ENCODE data around the gene USP25. TPM values are rescaled to one million over a fixed set of nuclear protein-coding genes. Genes with fewer than 3 reads are reported as not detected.

Gene USP25
- polyA plus RNA-seq, 1 donor (not counting 4 experiments of a cell fraction or from before 2014, with no cell fraction given) = 17.8 TPM

DNA sequence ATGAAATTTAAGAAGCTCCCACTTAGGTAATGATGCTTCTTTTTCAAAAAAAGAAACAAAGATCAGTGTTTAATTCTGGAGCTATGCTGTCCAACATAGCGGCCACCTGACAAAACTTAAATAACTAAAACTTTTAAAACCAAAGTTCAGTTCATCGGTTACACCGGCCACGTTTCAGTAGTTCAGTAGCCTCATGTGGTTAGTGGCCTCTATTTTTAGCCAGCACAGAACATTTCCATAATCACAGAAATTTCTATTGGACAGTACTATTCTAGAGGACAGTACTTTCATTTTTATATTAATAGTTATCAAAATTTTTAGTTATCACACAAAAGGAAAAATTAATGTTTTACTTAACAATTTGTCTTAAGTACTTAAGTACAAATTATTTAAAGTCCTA is 141.0 kb downstream of the USP25 start:
- Histone ChIP-seq H3K4me2 (ENCODE audit: control insufficient read depth, extremely low read depth, insufficient read depth, low read depth, low read length) (no peak overlapping the region), H3K9me3 (ENCODE audit: control insufficient read depth, low read depth, low read length) (no peaks in the 10 kb centered on the region)

GRCh38 chr21:15872236-15872635 is 142.5 kb downstream of the USP25 start:
- no peaks in the 10 kb centered on the region for H4K20me1 ChIP-seq (ENCODE audit: control insufficient read depth, extremely low read depth, insufficient read depth, low read length)
- FAIRE-seq = no peak
- H3K4me3 ChIP-seq (ENCODE audit: control insufficient read depth in 2 of 3, extremely low read depth in 1 of 3, insufficient read depth in 2 of 3, low read depth in 1 of 3, low read length in 3 of 3) = no peak overlapping the region
- H3K9me1 ChIP-seq (ENCODE audit: control insufficient read depth, extremely low read depth, insufficient read depth, low read length) = no peaks in the 10 kb centered on the region
- H3K4me2 ChIP-seq (ENCODE audit: control insufficient read depth, extremely low read depth, insufficient read depth, low read depth, low read length) = no peak overlapping the region
- H2AFZ ChIP-seq (ENCODE audit: control insufficient read depth, low read length) = no peak overlapping the region
- H3K36me3 ChIP-seq (ENCODE audit: control insufficient read depth in 2 of 2, extremely low read depth in 1 of 2, insufficient read depth in 2 of 2, low read length in 2 of 2) = peaks cover 4 to 8% of the 10 kb centered on the region in 2 experiments
- H3K79me2 ChIP-seq (ENCODE audit: control insufficient read depth, insufficient read depth, low read length) = no peaks in the 10 kb centered on the region
- H3K9me3 ChIP-seq (ENCODE audit: control insufficient read depth, low read depth, low read length) = no peaks in the 10 kb centered on the region
- TF ChIP-seq CTCF (optimal IDR thresholded peaks at IDR 0.05 in 1 of 3, IDR thresholded peaks at IDR 0.05 in 1 of 3, conservative IDR thresholded peaks at IDR 0.05 in 1 of 3; ENCODE audit: extremely low read depth in 1 of 3, insufficient read depth in 2 of 3, low read length in 3 of 3) = no peak
- no peak for TF ChIP-seq EZH2 (IDR thresholded peaks at IDR 0.05; ENCODE audit: low read length)
- no peaks in the 10 kb centered on the region for H3K27me3 ChIP-seq (ENCODE audit: control insufficient read depth, extremely low read depth, insufficient read depth, low read length)
- DNase-seq (ENCODE audit: low read depth, low spot score) = no peak
- no peaks in the 10 kb centered on the region for H3K4me1 ChIP-seq (ENCODE audit: control insufficient read depth, extremely low read depth, insufficient read depth, low read length)
- H3K9ac ChIP-seq (ENCODE audit: control insufficient read depth, extremely low read depth, insufficient read depth, low read length) = no peak overlapping the region
- no peak overlapping the region for H3K27ac ChIP-seq (ENCODE audit: control insufficient read depth, insufficient read depth, low read length)
- dilution Hi-C loops (cut with MboI; ENCODE audit: extremely low pct_ligation_motif_present, low sequenced_read_pairs) = no loop called here

More for the DNA sequence above, 141.0 kb downstream of the USP25 start:
- Histone ChIP-seq H3K4me1 (ENCODE audit: control insufficient read depth, extremely low read depth, insufficient read depth, low read length) (no peaks in the 10 kb centered on the region), H3K4me3 (ENCODE audit: control insufficient read depth in 2 of 3, extremely low read depth in 1 of 3, insufficient read depth in 2 of 3, low read depth in 1 of 3, low read length in 3 of 3) (no peak overlapping the region), H3K36me3 (ENCODE audit: control insufficient read depth in 2 of 2, extremely low read depth in 1 of 2, insufficient read depth in 2 of 2, low read length in 2 of 2) (peaks cover 4 to 8% of the 10 kb centered on the region in 2 experiments), H3K9ac (ENCODE audit: control insufficient read depth, extremely low read depth, insufficient read depth, low read length) (no peak overlapping the region), H3K27me3 (ENCODE audit: control insufficient read depth, extremely low read depth, insufficient read depth, low read length) (no peaks in the 10 kb centered on the region), H3K27ac (ENCODE audit: control insufficient read depth, insufficient read depth, low read length) (no peak overlapping the region), H3K9me1 (ENCODE audit: control insufficient read depth, extremely low read depth, insufficient read depth, low read length) (no peaks in the 10 kb centered on the region), H4K20me1 (ENCODE audit: control insufficient read depth, extremely low read depth, insufficient read depth, low read length) (no peaks in the 10 kb centered on the region), H2AFZ (ENCODE audit: control insufficient read depth, low read length) (no peak overlapping the region), H3K79me2 (ENCODE audit: control insufficient read depth, insufficient read depth, low read length) (no peaks in the 10 kb centered on the region)
- dilution Hi-C loops (cut with MboI; ENCODE audit: extremely low pct_ligation_motif_present, low sequenced_read_pairs) = no loop called here
- FAIRE-seq (no peak), DNase-seq (ENCODE audit: low read depth, low spot score) (no peak)
- TF ChIP-seq EZH2 (IDR thresholded peaks at IDR 0.05; ENCODE audit: low read length) (no peak), CTCF (optimal IDR thresholded peaks at IDR 0.05 in 1 of 3, IDR thresholded peaks at IDR 0.05 in 1 of 3, conservative IDR thresholded peaks at IDR 0.05 in 1 of 3; ENCODE audit: extremely low read depth in 1 of 3, insufficient read depth in 2 of 3, low read length in 3 of 3) (no peak)
